Mucosa of descending colon (tissue), 3 donors: ENCODE data around the gene MISFA. TPM values are rescaled to one million over a fixed set of nuclear protein-coding genes. Genes with fewer than 3 reads are reported as not detected.
"Not testable (repeated sequence)": the region's sequence is repeated elsewhere in the genome, so short reads cannot be mapped to it uniquely, and the experiment has no call there.

ENCODE experiments used
- ATAC-seq: fragments of 200-7000 bp; cut with Tn5 transposase; one replicate; pipeline ENCODE4 v1.9.1; 2020; ENCODE audit warnings: mild to moderate bottlenecking, moderate library complexity
- DNase-seq, 3 donors: peaks; one replicate each; pipeline ENCODE4 v3.0.0-alpha.2; 2020
- H3K36me3 ChIP-seq: fragments of 200-600 bp; one replicate; pipeline ENCODE4 v1.8.0; 2021; ENCODE audit warnings: low read depth, mild to moderate bottlenecking
- H3K4me1 ChIP-seq: fragments of 200-600 bp; one replicate; pipeline ENCODE4 v1.8.0; 2021; ENCODE audit warnings: low read depth, mild to moderate bottlenecking
- H3K4me3 ChIP-seq: fragments of 200-600 bp; one replicate; pipeline ENCODE4 v1.8.0; 2021; ENCODE audit warnings: mild to moderate bottlenecking
- H3K9me3 ChIP-seq: fragments of 200-600 bp; one replicate; pipeline ENCODE4 v1.8.0; 2021; ENCODE audit warnings: mild to moderate bottlenecking
- intact Hi-C, 2 donors: fragments of 100-400 bp; cut with DNase I in 1 of 2; cut with micrococcal nuclease in 1 of 2; formaldehyde crosslinking; loops; one replicate each; pipeline versions ENCODE4 v1.11.0 to v1.11.1; 2022; cut with DNase I, micrococcal nuclease
- total RNA-seq, 3 donors: library from RNA; stranded (reverse); fragmentation: NEBNext Ultra II Directional in 2 of 3; extraction: Animal tissue kit (Norgen Biotek cat#: 25700) in 2 of 3; gene quantifications; one replicate each; pipeline versions ENCODE4 v1.2.1 to v1.2.4, GENCODE V29; 2021 to 2023
- TF ChIP-seq, protein P1 (sequence below): fragments of 200-600 bp; IDR thresholded peaks from one replicate; pipeline ENCODE4 v1.8.0; 2022; ENCODE audit warnings: antibody characterized with exemption, mild to moderate bottlenecking
- donor health status: DM: no; HTN: no; CAD: no; lungs with moderate emphysema.
- donor health status: DM: no; HTN: no; CAD: no.
- donor health status: DM: no; HTN: yes; CAD: no.

Gene MISFA
- total RNA-seq, 3 donors from 2014 or later: 2.8 to 3.8 (median 3.3) TPM

DNA sequence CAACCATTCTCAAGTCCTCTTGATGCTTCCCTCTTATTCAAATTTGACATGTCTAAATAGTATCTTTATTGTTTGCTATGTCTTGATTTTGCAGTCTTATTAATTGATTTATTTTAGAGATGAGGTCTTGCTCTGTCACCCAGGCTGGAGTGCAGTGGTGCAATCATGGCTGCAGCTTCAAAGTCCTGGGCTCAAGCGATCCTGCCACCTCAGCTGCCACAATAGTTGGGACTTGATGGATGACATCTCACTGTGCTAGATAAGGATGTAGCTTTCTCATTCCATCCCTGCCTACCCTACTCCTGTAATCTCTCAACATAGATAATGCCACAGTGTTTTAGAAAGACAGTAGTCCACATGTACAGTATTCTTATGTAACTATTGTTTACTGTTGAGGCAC lies 42.1 kb downstream of the MISFA start:
- intact Hi-C loops: no loop called here

GRCh38 chr11:18643034-18643433 lies 43.4 kb downstream of the MISFA start:
- intact Hi-C loops, H3K9me3 ChIP-seq, H3K36me3 ChIP-seq, H3K4me3 ChIP-seq, DNase-seq, H3K4me1 ChIP-seq, ATAC-seq: not testable (repeated sequence)

More for the DNA sequence above, 42.1 kb downstream of the MISFA start:
- H3K4me1 ChIP-seq: no peaks in the 10 kb centered on the region
- ATAC-seq (no peak), DNase-seq (no peak)
- H3K36me3 ChIP-seq: no peaks in the 10 kb centered on the region
- H3K9me3 ChIP-seq: no peaks in the 10 kb centered on the region
- TF ChIP-seq, protein P1, sequence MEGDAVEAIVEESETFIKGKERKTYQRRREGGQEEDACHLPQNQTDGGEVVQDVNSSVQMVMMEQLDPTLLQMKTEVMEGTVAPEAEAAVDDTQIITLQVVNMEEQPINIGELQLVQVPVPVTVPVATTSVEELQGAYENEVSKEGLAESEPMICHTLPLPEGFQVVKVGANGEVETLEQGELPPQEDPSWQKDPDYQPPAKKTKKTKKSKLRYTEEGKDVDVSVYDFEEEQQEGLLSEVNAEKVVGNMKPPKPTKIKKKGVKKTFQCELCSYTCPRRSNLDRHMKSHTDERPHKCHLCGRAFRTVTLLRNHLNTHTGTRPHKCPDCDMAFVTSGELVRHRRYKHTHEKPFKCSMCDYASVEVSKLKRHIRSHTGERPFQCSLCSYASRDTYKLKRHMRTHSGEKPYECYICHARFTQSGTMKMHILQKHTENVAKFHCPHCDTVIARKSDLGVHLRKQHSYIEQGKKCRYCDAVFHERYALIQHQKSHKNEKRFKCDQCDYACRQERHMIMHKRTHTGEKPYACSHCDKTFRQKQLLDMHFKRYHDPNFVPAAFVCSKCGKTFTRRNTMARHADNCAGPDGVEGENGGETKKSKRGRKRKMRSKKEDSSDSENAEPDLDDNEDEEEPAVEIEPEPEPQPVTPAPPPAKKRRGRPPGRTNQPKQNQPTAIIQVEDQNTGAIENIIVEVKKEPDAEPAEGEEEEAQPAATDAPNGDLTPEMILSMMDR: no peak
- H3K4me3 ChIP-seq: no peak overlapping the region

GRCh38 chr11:18650353-18650752 lies 50.8 kb downstream of the MISFA start:
- Histone ChIP-seq H3K4me1 (no peaks in the 10 kb centered on the region), H3K9me3 (no peaks in the 10 kb centered on the region), H3K4me3 (no peak overlapping the region), H3K36me3 (no peaks in the 10 kb centered on the region)
- intact Hi-C loops: no loop called here
- DNase-seq (no peak), ATAC-seq (no peak)
- TF ChIP-seq, protein P1: no peak

GRCh38 chr11:18650859-18651557 lies 51.4 kb downstream of the MISFA start:
- Histone ChIP-seq H3K4me3 (no peak overlapping the region), H3K4me1 (no peaks in the 10 kb centered on the region), H3K36me3 (no peaks in the 10 kb centered on the region), H3K9me3 (no peaks in the 10 kb centered on the region)
- TF ChIP-seq, protein P1: peak; percentile 50
- intact Hi-C loops: no loop called here
- DNase-seq (peak in 2 of 3 donors; percentile 44 to 75), ATAC-seq (peak; percentile 91)

Other genes with a start within 250 kb of the MISFA start
- 100 to 1,000 TPM; 453 to 504 (median 462) TPM for gene LDHA, start 205.2 kb upstream of the MISFA start, total RNA-seq
- gene LDHC, start 187.5 kb upstream of the MISFA start, total RNA-seq: not detected
- gene LDHAL6A, start 143.9 kb upstream of the MISFA start, total RNA-seq: not detected
- gene TSG101, start 72.8 kb upstream of the MISFA start, total RNA-seq: 10 to 100 TPM; 60.6 to 71.1 (median 64.9) TPM
- 10 to 100 TPM; 34.8 to 36.7 (median 35.3) TPM for gene UEVLD, start 11.1 kb upstream of the MISFA start, total RNA-seq
- 10 to 100 TPM; 18.5 to 20.2 (median 18.6) TPM for gene SPTY2D1, start 34.6 kb downstream of the MISFA start, total RNA-seq
- gene TMEM86A, start 99.0 kb downstream of the MISFA start, total RNA-seq: 1 to 10 TPM; 1.7 to 6.0 (median 5.0) TPM
- 1 to 10 TPM; 1.1 to 1.5 (median 1.5) TPM for gene IGSF22, start 126.4 kb downstream of the MISFA start, total RNA-seq
- under 1 TPM; 0.14 to 0.92 (median 0.17) TPM for gene PTPN5, start 192.0 kb downstream of the MISFA start, total RNA-seq